Left hindlimb (tissue), 1 donor: ENCODE measurements around the gene AGAP6.
"Not testable (repeated sequence)": the region's sequence is repeated elsewhere in the genome, so short reads cannot be mapped to it uniquely, and the experiment has no call there.

ENCODE experiments used
- DNase-seq: peaks from one replicate; pipeline ENCODE4 v3.0.0-alpha.2; 2018

Gene AGAP6

GRCh38 chr10:49988376-49988775 lies at the start of gene AGAP6:
Gene AGAP6, plus strand, starts transcription at chr10:49988406. Its CDS starts 310 bp downstream, at chr10:49988716.
- DNase-seq: not testable (repeated sequence)

DNA sequence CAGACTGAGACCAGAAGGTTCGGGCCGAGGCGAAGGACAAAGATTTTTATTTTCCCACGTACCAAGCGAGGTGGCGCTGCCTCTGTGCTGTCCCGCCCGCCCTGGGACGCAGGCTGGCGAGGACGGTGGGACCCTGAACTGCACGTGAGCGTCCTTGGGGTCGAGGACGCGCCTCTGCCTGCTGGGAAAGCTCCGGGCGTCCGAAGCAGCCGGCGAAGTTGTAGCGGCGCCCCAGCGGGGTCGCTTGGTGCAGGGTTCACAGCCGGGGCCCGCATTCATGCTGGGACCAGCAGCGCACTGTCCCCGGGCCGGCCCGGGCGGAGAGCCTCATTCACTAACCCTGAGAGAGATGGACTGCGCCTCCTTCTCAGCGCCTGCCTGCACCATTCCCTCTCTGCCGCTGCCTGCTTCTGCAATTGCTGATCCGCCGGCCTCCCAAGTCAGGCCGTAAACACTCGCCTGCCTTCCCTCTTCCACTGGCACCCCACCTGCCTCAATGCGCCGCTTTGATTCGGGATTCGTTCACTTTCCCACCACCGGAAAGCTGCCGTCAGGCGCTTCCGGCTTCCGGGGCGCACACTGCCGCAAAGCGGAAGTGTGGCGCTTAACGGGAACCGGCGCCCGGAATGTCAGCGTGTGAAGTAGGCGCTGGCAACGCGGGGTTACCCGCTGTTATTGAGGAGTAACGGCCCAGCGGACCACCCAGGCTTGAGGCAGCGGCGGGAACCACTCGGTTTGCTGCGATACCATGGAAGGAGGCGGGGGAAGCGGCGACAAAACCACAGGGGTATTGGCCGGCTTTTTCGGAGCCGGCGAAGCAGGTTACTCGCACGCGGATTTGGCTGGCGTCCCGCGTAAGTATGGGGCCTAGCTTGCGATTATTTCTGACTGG lies 46.5 kb upstream of the AGAP6 start, which contains the start of the genes PARG and TIMM23B:
Gene PARG, minus strand, starts transcription at position 581 of the 892 bp plus-strand sequence. Its CDS starts 302 bp downstream, at position 279.
Gene TIMM23B, plus strand, starts transcription at position 607 of the 892 bp plus-strand sequence. Its CDS starts 142 bp downstream, at position 749.
- DNase-seq: peak; percentile 87

GRCh38 chr10:49942339-49942705 lies 45.9 kb upstream of the AGAP6 start:
- DNase-seq: not testable (repeated sequence)

- DNase-seq: not testable (repeated sequence)
These were observed 44.6 kb upstream of the AGAP6 start for GRCh38 chr10:49943607-49944006.

- DNase-seq: not testable (repeated sequence)
These were observed 40.1 kb upstream of the AGAP6 start for GRCh38 chr10:49948142-49948541.

DNA sequence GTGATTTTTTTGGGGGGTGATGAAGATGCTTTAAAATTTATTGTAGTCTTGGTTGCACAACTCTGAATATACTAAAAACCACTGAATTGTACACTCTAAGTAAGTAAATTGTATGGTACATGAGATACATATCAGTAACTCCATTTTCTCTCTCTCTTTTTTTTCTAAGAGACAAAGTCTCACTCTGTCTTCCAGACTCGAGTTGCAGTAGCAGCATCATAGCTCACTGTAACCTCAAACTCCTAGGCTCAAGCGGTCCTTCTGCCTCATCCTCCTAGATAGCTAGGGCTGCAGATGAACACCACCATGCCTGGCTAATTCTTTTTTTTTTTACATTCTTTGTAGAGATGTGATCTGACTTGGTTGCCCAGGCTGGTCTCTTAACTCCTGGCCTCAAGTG lies 39.5 kb upstream of the AGAP6 start:
- not testable (repeated sequence) for DNase-seq

- not testable (repeated sequence) for DNase-seq
These were observed 36.2 kb upstream of the AGAP6 start for GRCh38 chr10:49952006-49952405.

DNA sequence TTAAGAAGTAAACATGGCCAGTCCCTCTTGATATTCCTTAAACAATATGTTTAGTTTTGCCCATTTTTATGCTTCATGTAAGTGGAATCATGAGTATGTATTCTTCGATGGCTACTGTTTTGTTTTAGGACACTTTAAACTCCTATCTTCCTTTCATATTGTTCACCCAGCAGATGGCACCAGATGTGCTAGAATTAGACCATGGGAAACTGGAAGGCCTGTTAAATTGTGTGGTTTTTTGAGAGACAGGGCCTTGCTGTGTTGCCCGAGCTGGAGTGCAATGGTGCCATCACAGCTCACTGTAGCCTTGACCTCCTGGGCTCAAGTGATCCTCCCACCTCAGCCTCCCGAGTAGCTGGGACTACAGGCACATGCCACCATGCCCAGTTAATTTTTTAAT lies 35.1 kb upstream of the AGAP6 start:
- not testable (repeated sequence) for DNase-seq

- DNase-seq: not testable (repeated sequence)
These were observed 17.8 kb upstream of the AGAP6 start for GRCh38 chr10:49970331-49970857.

- DNase-seq: not testable (repeated sequence)
These were observed 16.7 kb upstream of the AGAP6 start for GRCh38 chr10:49971466-49971865.

GRCh38 chr10:49972094-49972493 lies 16.1 kb upstream of the AGAP6 start:
- DNase-seq: not testable (repeated sequence)

- DNase-seq: not testable (repeated sequence)
These were observed 10.4 kb upstream of the AGAP6 start for GRCh38 chr10:49977756-49978155.

- not testable (repeated sequence) for DNase-seq
These were observed 999 bp upstream of the AGAP6 start for GRCh38 chr10:49987207-49987606.

DNA sequence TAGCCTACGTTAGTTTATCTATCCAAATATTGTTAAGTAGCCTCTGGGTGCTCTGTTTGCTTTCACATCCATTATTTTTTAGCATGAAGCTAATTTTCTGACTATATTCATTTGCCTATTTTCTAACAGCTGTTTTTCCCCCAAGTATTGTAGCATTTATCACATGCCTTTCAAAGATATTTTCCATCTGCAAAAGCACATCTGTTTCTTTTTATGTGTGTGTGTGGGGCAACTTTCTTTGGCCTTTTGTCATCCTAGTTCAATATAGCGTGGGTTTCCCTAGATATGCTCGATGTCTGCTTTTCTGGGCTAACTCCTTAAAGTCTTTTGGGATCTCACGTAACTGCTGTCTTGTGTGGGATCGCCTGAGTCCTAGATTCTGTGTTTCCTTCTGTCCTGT lies 7.1 kb downstream of the AGAP6 start:
- not testable (repeated sequence) for DNase-seq

GRCh38 chr10:50014024-50014423 lies 25.8 kb downstream of the AGAP6 start:
- not testable (repeated sequence) for DNase-seq

DNA sequence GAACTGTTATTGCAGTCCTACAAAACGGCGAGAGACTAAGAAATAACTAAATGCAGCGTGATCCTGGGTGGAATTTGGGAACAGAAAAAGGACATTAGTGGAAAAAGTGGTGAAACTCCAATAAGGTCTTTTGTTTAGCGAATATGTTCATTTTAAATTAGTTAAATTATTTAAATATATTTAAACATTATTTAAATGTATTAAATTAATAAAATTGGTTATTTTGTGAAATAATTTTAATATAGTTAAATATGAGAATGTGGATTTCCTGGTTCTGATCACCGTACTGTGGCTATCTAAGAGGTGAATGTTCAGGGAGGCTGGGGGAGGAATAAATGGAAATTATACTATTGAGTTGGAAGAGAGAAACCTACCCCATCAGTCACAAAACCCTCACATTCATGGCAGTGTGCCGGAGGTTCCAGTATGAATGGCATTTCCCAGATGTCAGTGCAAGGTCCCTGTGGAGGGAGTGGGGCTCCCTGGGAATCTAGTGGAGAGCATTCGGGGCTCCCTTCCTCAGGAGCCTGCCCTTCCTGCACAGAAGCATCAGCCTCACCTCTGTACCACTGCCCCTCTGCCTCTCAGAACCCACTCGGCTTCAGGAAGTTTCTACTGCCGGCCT lies 27.5 kb downstream of the AGAP6 start:
- not testable (repeated sequence) for DNase-seq

GRCh38 chr10:50016926-50017325 lies 28.7 kb downstream of the AGAP6 start:
- DNase-seq: not testable (repeated sequence)

DNA sequence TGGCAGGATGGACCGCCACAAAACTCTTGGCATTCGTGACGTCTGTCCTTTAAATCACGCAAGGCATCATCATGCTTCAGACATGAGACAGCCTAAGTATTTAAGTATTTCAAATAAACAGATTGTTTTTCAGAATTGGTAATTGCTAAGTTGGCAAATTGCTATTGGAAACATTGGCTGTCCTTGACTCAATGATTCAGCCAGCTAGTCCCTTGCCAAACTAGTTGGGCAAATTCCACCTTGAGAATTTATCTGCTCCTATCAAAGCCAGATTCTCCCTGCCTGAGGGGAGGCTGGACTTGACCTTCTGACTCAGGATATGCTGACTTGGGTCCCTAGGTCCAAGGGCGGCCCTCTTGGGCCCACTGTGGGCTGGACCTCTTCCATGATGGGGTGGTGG lies 29.4 kb downstream of the AGAP6 start:
- not testable (repeated sequence) for DNase-seq

DNA sequence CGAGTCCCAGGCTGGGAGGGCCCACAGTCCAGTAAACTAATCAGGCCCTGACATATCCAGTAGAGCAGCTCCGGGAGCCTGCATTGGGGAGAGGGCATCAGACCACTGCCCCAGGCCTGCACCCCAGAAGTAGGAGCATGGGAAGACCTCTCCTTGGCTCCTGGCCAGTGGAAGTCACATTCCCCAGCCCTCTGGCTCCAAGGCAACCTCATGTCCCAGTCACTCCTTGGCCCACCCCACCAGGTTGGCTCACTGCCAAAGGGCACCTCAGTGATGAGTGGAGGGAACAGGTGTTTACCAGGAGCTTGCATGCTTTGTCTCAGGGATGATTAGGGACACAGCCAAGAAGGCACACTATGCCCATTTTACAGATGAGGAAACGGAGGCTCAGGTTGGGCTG lies 31.1 kb downstream of the AGAP6 start:
- not testable (repeated sequence) for DNase-seq

GRCh38 chr10:50020451-50021024 lies 32.3 kb downstream of the AGAP6 start:
- not testable (repeated sequence) for DNase-seq

DNA sequence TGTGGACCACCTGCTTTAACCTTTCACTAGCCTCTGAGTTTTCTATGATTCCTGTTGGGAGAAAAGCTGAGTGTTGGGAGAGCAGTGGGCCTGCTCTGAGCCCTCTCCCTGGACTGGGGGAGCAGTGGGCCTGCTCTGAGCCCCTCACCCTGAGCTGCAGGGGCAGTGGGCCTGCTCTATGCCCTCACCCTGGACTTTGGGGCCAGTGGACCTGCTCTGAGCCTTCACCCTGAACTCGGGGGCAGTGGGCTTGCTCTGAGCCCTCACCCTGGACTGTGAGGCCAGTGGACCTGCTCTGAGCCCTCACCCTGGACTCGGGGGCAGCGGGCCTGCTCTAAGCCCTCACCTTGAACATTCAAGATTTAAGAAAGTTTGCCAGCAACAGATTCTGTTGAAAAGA lies 33.4 kb downstream of the AGAP6 start:
- DNase-seq: no peak

GRCh38 chr10:50024716-50025383 lies 36.6 kb downstream of the AGAP6 start:
- not testable (repeated sequence) for DNase-seq
